IMR-90 (cell line): ENCODE measurements around the gene GNAI3. TPM values are rescaled to one million over a fixed set of nuclear protein-coding genes. Genes with fewer than 3 reads are reported as not detected.

Source experiments
- ATAC-seq: fragments of 200-7000 bp; cut with Tn5 transposase; 2 replicates; pipeline ENCODE4 v1.9.1; 2020; ENCODE audit warnings: low read depth, mild to moderate bottlenecking, moderate library complexity
- BruUV-seq: library from RNA; stranded (reverse); fragments of 400-500 nt; replicated peaks from 2 replicates; lab custom pipeline; 2021; lab: Mats Ljungman, UMichigan
- CTCF ChIA-PET: fragments of 300-600 bp; formaldehyde crosslinking; extraction: SDS; loops from one replicate; lab custom pipeline; 2021; ENCODE audit warnings: antibody characterized with exemption; lab: Yijun Ruan, JAX
- POLR2A ChIA-PET: fragments of 300-600 bp; sonication (Branson Sonifier 250); formaldehyde crosslinking; loops from one replicate; lab custom pipeline; 2022; ENCODE audit warnings: antibody characterized with exemption; ENCODE audit not compliant: unreplicated experiment; lab: Charles Lee
- DNase-seq: peaks from one replicate; pipeline ENCODE4 v3.0.0; 2013
- H2AFZ ChIP-seq: replicated peaks from 2 replicates; pipeline ENCODE3; 2013; ENCODE audit warnings: low read length, mild to moderate bottlenecking; ENCODE audit not compliant: poor library complexity
- H2AK5ac ChIP-seq: 2 replicates; pipeline ENCODE4 v1.6.1; 2013; ENCODE audit warnings: low read depth, low read length, inconsistent platforms
- H2AK9ac ChIP-seq: replicated peaks from 2 replicates; pipeline ENCODE3; 2013; ENCODE audit warnings: mild to moderate bottlenecking, low read depth, low read length, moderate library complexity; ENCODE audit not compliant: poor library complexity
- H2BK120ac ChIP-seq: 2 replicates; pipeline ENCODE4 v1.6.1; 2013; ENCODE audit warnings: low read depth, low read length, inconsistent platforms
- H2BK15ac ChIP-seq: 3 replicates; pipeline ENCODE4 v1.6.1; 2013; ENCODE audit warnings: low read depth, low read length, inconsistent platforms
- H2BK20ac ChIP-seq: 2 replicates; pipeline ENCODE4 v1.6.1; 2013; ENCODE audit warnings: low read depth, mild to moderate bottlenecking, inconsistent platforms, low read length, moderate library complexity
- H2BK5ac ChIP-seq: 2 replicates; pipeline ENCODE4 v1.6.1; 2013; ENCODE audit warnings: mild to moderate bottlenecking, low read depth, low read length, inconsistent platforms; ENCODE audit not compliant: poor library complexity, severe bottlenecking
- H3K14ac ChIP-seq: replicated peaks from 2 replicates; pipeline ENCODE4 v1.6.1; 2013; ENCODE audit warnings: low read depth, low read length, inconsistent platforms
- H3K18ac ChIP-seq: 2 replicates; pipeline ENCODE4 v1.6.1; 2013; ENCODE audit warnings: low read depth, low read length, control low read depth
- H3K23ac ChIP-seq: 2 replicates; pipeline ENCODE4 v1.6.1; 2013; ENCODE audit warnings: low read depth, low read length, inconsistent platforms
- H3K27ac ChIP-seq: 2 replicates; pipeline ENCODE4 v1.5.1; 2013; ENCODE audit warnings: mild to moderate bottlenecking, control low read depth, low read length; ENCODE audit not compliant: insufficient read depth
- H3K27me3 ChIP-seq: 2 replicates; pipeline ENCODE4 v1.6.1; 2013; ENCODE audit warnings: low read length; ENCODE audit not compliant: control insufficient read depth, insufficient read depth
- H3K36me3 ChIP-seq: 2 replicates; pipeline ENCODE4 v1.6.1; 2013; ENCODE audit warnings: low read length, mixed read lengths; ENCODE audit not compliant: control insufficient read depth, insufficient read depth
- H3K4ac ChIP-seq: 2 replicates; pipeline ENCODE4 v1.6.1; 2013; ENCODE audit warnings: low read depth, low read length, inconsistent platforms
- H3K4me1 ChIP-seq: 2 replicates; pipeline ENCODE4 v1.6.1; 2013; ENCODE audit warnings: low read length, mixed read lengths; ENCODE audit not compliant: control insufficient read depth, insufficient read depth
- H3K4me2 ChIP-seq: 2 replicates; pipeline ENCODE4 v1.6.1; 2013; ENCODE audit warnings: low read depth, mild to moderate bottlenecking, control low read depth, low read length, moderate library complexity
- H3K4me3 ChIP-seq: 2 replicates; pipeline ENCODE4 v1.5.1; 2013; ENCODE audit warnings: low read depth, mild to moderate bottlenecking, control low read depth, low read length, moderate library complexity; ENCODE audit not compliant: insufficient read depth
- H3K56ac ChIP-seq: 2 replicates; pipeline ENCODE4 v1.6.1; 2013; ENCODE audit warnings: low read length, inconsistent platforms; ENCODE audit not compliant: insufficient read depth; ENCODE audit errors: extremely low read depth
- H3K79me1 ChIP-seq, 2 experiments: 2 replicates each; pipeline ENCODE4 v1.6.1; 2013; ENCODE audit warnings: low read length in 2 of 2, inconsistent platforms in 1 of 2, low read depth in 1 of 2
- H3K9ac ChIP-seq: 2 replicates; pipeline ENCODE4 v1.6.1; 2013; ENCODE audit warnings: low read depth, low read length, control low read depth
- H3K9me1 ChIP-seq: 2 replicates; pipeline ENCODE4 v1.6.1; 2013; ENCODE audit warnings: low read length, inconsistent platforms; ENCODE audit not compliant: insufficient read depth
- H3K9me3 ChIP-seq: 2 replicates; pipeline ENCODE4 v1.6.1; 2013; ENCODE audit warnings: low read length; ENCODE audit not compliant: control insufficient read depth, insufficient read depth
- H4K20me1 ChIP-seq: 2 replicates; pipeline ENCODE4 v1.6.1; 2013; ENCODE audit warnings: low read length, inconsistent platforms; ENCODE audit not compliant: insufficient read depth
- H4K5ac ChIP-seq: 2 replicates; pipeline ENCODE4 v1.6.1; 2013; ENCODE audit warnings: mild to moderate bottlenecking, low read depth, low read length, control low read depth
- H4K8ac ChIP-seq, 2 experiments: 2 replicates each; pipeline ENCODE4 v1.6.1; 2013; ENCODE audit warnings: low read depth in 2 of 2, low read length in 2 of 2, control low read depth in 1 of 2, inconsistent platforms in 1 of 2
- H4K91ac ChIP-seq: 2 replicates; pipeline ENCODE4 v1.6.1; 2013; ENCODE audit warnings: low read depth, low read length, inconsistent platforms; ENCODE audit not compliant: insufficient read depth
- BHLHE40 ChIP-seq: fragments of 150-350 bp; IDR thresholded peaks from 2 replicates; pipeline ENCODE4 v1.6.1; 2016; ENCODE audit warnings: mild to moderate bottlenecking, low read depth, low read length
- CEBPB ChIP-seq: IDR thresholded peaks from 2 replicates; pipeline ENCODE4 v1.6.1; 2012; ENCODE audit warnings: low read depth, low read length, improper control_type of control experiment
- CHD1 ChIP-seq: IDR thresholded peaks from 2 replicates; pipeline ENCODE4 v1.6.1; 2012; ENCODE audit warnings: low read depth, low read length, improper control_type of control experiment
- FOS ChIP-seq: fragments of 150-350 bp; IDR thresholded peaks from 2 replicates; pipeline ENCODE4 v1.6.1; 2016; ENCODE audit warnings: low read depth, low read length
- MAFK ChIP-seq: IDR thresholded peaks from 2 replicates; pipeline ENCODE4 v1.6.1; 2012; ENCODE audit warnings: low read depth, low read length, improper control_type of control experiment
- MAZ ChIP-seq: IDR thresholded peaks from 2 replicates; pipeline ENCODE4 v1.6.1; 2012; ENCODE audit warnings: low read depth, mild to moderate bottlenecking, low read length, improper control_type of control experiment, moderate library complexity, borderline replicate concordance
- MXI1 ChIP-seq: IDR thresholded peaks from 2 replicates; pipeline ENCODE4 v1.6.1; 2012; ENCODE audit warnings: low read depth, mild to moderate bottlenecking, low read length, moderate library complexity, borderline replicate concordance
- NFE2L2 ChIP-seq: fragments of 150-350 bp; IDR thresholded peaks from 2 replicates; pipeline ENCODE4 v1.6.1; 2016; ENCODE audit warnings: low read depth, mild to moderate bottlenecking, low read length
- POLR2A ChIP-seq: IDR thresholded peaks from 2 replicates; pipeline ENCODE4 v1.6.1; 2012; ENCODE audit warnings: mild to moderate bottlenecking, low read depth, low read length
- RAD21 ChIP-seq: IDR thresholded peaks from 2 replicates; pipeline ENCODE4 v1.6.1; 2012; ENCODE audit warnings: low read length, improper control_type of control experiment
- RCOR1 ChIP-seq: IDR thresholded peaks from 2 replicates; pipeline ENCODE4 v1.6.1; 2012; ENCODE audit warnings: mild to moderate bottlenecking, low read length, improper control_type of control experiment; ENCODE audit not compliant: insufficient replicate concordance
- RFX5 ChIP-seq: IDR thresholded peaks from 2 replicates; pipeline ENCODE4 v1.8.0; 2012; ENCODE audit warnings: low read depth, mild to moderate bottlenecking, low read length, moderate library complexity
- SMC3 ChIP-seq: fragments of 150-350 bp; IDR thresholded peaks from 2 replicates; pipeline ENCODE4 v1.6.1; 2016; ENCODE audit warnings: low read depth, mild to moderate bottlenecking, antibody characterized with exemption, low read length, moderate library complexity
- WGBS, 2 experiments: methylation state at CpG; one replicate each; pipeline versions ENCODE4 v1.1.5 to v1.1.7; 2013; ENCODE audit warnings: missing lambda C conversion rate in 2 of 2; ENCODE audit not compliant: insufficient read length in 1 of 2; ENCODE audit errors: extremely low coverage in 2 of 2; 5-methylcytosine and 5-hydroxymethylcytosine counted together
- dilution Hi-C: fragments of 300-500 bp; cut with HindIII; formaldehyde crosslinking; loops from one replicate; pipeline ENCODE4 v1.14.3; 2018; ENCODE audit warnings: low sequenced_read_pairs; ENCODE audit not compliant: unreplicated experiment
- in situ Hi-C: fragments of 300-500 bp; cut with MboI; formaldehyde crosslinking; loops from 3 replicates; pipeline ENCODE4 v1.14.3; 2019; ENCODE audit warnings: low sequenced_read_pairs, inconsistent platforms, mixed read lengths
- intact Hi-C: fragments of 100-400 bp; cut with micrococcal nuclease; formaldehyde crosslinking; loops from 2 replicates; pipeline ENCODE4 v1.10.0; 2022
- polyA plus RNA-seq, 3 experiments: library from polyadenylated mRNA; depleted of rRNA; stranded (reverse); fragments of >200 nt; gene quantifications; 2 replicates each; pipeline ENCODE4 v1.2.3, GENCODE V29; 2012; ENCODE audit warnings: low replicate concordance in 1 of 3
- total RNA-seq: library from RNA; depleted of rRNA; stranded (reverse); fragments of >200 nt; gene quantifications from 2 replicates; pipeline ENCODE4 v1.2.3, GENCODE V29; 2012
- TF ChIP-seq, protein P1 (sequence below): conservative IDR thresholded peaks from 2 replicates; pipeline ENCODE4 v1.5.1; 2012; ENCODE audit warnings: mild to moderate bottlenecking, low read depth, low read length, improper control_type of control experiment
- TF ChIP-seq, protein P2 (sequence below): fragments of 150-350 bp; IDR thresholded peaks from 2 replicates; pipeline ENCODE4 v1.6.1; 2016; ENCODE audit warnings: low read depth, mild to moderate bottlenecking, low read length, moderate library complexity, borderline replicate concordance
- TF ChIP-seq, protein P3 (sequence below): fragments of 150-350 bp; IDR thresholded peaks from 2 replicates; pipeline ENCODE4 v1.6.1; 2017; ENCODE audit warnings: mild to moderate bottlenecking, antibody characterized with exemption, low read length, low read depth

Gene GNAI3
- total and polyA plus RNA-seq, 2 of the 4 experiments (the other 2 are of a cell fraction), result 5.9 to 14.9 TPM

DNA sequence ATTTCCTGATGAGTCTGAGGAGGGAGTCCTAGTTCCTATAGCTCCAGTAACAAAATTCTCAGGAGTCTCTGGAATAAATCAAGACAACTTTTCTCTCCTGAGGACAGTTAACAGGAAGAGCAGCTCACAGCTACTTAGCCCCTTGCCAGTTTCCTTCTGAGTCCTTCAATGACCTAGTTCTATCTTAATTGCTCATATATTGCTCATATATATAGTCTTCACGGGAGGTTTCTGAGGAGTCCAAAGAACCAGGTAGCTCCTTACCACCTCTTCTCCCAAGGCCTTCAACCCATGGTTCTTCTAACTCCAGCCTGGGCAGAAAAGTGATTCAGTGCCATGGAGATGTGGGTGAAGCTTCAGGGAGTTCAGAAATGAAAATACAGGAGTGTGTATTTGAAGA, 43.4 kb upstream of the GNAI3 start:
- Histone ChIP-seq H3K9me1 (peaks cover 22% of the 10 kb centered on the region), H4K20me1 (peaks cover 7% of the 10 kb centered on the region), H2AFZ (no peak overlapping the region), H3K27me3 (peaks cover 3% of the 10 kb centered on the region; the same call in 1 of the 2 replicates), H3K4ac (no peak overlapping the region), H3K4me2 (no peak overlapping the region), H2AK5ac (no peak overlapping the region), H3K9ac (no peak overlapping the region), H2BK20ac (no peak overlapping the region), H4K91ac (no peak overlapping the region), H3K56ac (no peak overlapping the region), H2BK120ac (no peak overlapping the region), H2BK5ac (no peak overlapping the region), H4K5ac (no peak overlapping the region), H3K27ac (no peak overlapping the region), H2AK9ac (no peak overlapping the region), H3K9me3 (no peaks in the 10 kb centered on the region), H3K4me3 (no peak overlapping the region), H3K4me1 (peaks cover 22% of the 10 kb centered on the region), H3K14ac (no peak overlapping the region), H3K23ac (no peak overlapping the region), H2BK15ac (no peak overlapping the region), H3K36me3 (peaks cover 2% of the 10 kb centered on the region; the same call in 1 of the 2 replicates), H3K79me1 (peaks cover 0 to 16% of the 10 kb centered on the region in 2 experiments; a peak in 2 of 4 replicates), H3K18ac (no peak overlapping the region), H4K8ac (no peak overlapping the region)
- no peak for TF ChIP-seq CHD1
- no peak for TF ChIP-seq NFE2L2
- no peak for TF ChIP-seq RFX5
- TF ChIP-seq, protein P1, sequence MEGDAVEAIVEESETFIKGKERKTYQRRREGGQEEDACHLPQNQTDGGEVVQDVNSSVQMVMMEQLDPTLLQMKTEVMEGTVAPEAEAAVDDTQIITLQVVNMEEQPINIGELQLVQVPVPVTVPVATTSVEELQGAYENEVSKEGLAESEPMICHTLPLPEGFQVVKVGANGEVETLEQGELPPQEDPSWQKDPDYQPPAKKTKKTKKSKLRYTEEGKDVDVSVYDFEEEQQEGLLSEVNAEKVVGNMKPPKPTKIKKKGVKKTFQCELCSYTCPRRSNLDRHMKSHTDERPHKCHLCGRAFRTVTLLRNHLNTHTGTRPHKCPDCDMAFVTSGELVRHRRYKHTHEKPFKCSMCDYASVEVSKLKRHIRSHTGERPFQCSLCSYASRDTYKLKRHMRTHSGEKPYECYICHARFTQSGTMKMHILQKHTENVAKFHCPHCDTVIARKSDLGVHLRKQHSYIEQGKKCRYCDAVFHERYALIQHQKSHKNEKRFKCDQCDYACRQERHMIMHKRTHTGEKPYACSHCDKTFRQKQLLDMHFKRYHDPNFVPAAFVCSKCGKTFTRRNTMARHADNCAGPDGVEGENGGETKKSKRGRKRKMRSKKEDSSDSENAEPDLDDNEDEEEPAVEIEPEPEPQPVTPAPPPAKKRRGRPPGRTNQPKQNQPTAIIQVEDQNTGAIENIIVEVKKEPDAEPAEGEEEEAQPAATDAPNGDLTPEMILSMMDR, result no peak
- TF ChIP-seq, protein P2, sequence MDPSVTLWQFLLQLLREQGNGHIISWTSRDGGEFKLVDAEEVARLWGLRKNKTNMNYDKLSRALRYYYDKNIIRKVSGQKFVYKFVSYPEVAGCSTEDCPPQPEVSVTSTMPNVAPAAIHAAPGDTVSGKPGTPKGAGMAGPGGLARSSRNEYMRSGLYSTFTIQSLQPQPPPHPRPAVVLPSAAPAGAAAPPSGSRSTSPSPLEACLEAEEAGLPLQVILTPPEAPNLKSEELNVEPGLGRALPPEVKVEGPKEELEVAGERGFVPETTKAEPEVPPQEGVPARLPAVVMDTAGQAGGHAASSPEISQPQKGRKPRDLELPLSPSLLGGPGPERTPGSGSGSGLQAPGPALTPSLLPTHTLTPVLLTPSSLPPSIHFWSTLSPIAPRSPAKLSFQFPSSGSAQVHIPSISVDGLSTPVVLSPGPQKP, result no peak
- no peak for TF ChIP-seq MAFK
- no peak for TF ChIP-seq MXI1
- TF ChIP-seq, protein P3, sequence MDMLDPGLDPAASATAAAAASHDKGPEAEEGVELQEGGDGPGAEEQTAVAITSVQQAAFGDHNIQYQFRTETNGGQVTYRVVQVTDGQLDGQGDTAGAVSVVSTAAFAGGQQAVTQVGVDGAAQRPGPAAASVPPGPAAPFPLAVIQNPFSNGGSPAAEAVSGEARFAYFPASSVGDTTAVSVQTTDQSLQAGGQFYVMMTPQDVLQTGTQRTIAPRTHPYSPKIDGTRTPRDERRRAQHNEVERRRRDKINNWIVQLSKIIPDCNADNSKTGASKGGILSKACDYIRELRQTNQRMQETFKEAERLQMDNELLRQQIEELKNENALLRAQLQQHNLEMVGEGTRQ, result no peak
- no peak for TF ChIP-seq RAD21
- no peak for TF ChIP-seq POLR2A
- TF ChIP-seq RCOR1, result no peak
- TF ChIP-seq BHLHE40, result no peak
- TF ChIP-seq MAZ, result no peak
- no peak for TF ChIP-seq FOS
- no peak for TF ChIP-seq SMC3
- TF ChIP-seq CEBPB, result no peak
- dilution Hi-C loops (no loop called here), intact Hi-C loops (no loop called here), in situ Hi-C loops (no loop called here)
- WGBS, 2 experiments, result no CpG with 5 or more reads among the region's 1 CpG
- ChIA-PET CTCF (interaction anchor here (1.0 kb wide), 1 partner anchor 14 kb away, joined by 3 read pairs; no protein-coding TSS in a partner anchor), POLR2A (no interaction called here)
- no peak for ATAC-seq
- BruUV-seq, result no TSS peak
- no peak for DNase-seq
